Measurements from ENCODE around the gene ALOX15B. TPM values are rescaled to one million over a fixed set of nuclear protein-coding genes. Genes with fewer than 3 reads are reported as not detected.

The ALOX15B gene
- total and polyA plus RNA-seq, 9 of the 15 experiments (the other 6 are each of a cell fraction or from before 2014, with no cell fraction given) = 0.04 TPM; not detected in 8

DNA sequence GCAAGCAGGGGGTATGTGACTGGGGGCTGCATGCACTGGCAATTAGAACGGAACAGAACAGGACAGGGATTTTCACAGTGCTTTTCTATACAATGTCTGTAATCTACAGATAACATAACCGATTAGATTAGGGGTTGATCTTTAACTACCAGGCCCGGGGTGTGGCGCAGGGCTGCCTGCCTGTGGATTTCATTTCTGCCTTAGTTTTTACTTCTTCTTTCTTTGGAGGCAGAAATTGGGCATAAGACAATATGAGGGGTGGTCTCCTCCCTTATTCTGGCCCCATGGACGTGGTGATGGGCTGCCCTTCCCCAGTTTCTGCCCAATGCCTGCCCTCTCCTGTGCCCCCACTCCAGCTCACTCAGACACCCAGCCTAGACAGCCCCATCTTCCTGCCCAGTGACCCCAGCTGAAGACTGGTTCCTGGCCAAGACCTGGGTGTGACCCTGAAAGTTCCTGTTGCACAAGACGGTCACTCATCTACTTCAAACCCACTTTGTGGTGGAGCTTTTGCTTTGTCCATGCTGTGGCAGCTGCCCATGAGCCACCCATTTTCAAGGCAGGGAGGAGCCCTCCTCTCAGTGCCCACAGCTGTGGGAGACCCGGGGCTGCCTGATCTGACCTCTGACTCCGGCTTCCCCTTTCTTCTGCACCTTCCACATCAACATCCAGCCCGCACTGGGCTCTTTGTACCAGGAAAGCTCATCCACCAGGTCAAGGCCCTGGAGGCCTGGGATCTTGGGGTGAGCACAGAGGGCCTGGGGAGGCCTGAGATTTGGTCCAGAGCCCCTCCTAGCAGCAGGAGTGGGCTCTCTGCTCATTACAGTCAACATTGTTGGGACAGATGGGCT is 30.1 kb downstream of the ALOX15B start:
- ChIA-PET CTCF (ENCODE audit: low intra/inter-chr PET ratio) (no interaction called here), POLR2A (interaction anchor here (0.6 to 0.7 kb wide), 2 partner anchors 62 to 655 kb away, joined by 3 read pairs; no protein-coding TSS in a partner anchor)
- Histone ChIP-seq H3K27ac (ENCODE audit: extremely low read depth, low read depth, low read length) (no peak overlapping the region), H3K79me2 (ENCODE audit: control insufficient read depth, insufficient read depth, low read length) (no peaks in the 10 kb centered on the region), H4K20me1 (replicated peaks; ENCODE audit: control insufficient read depth, insufficient read depth, low read length) (no peaks in the 10 kb centered on the region), H3K4me1 (replicated peaks in 1 of 2; ENCODE audit: control insufficient read depth in 2 of 2, insufficient read depth in 2 of 2, low read length in 2 of 2) (peaks cover 5 to 32% of the 10 kb centered on the region in 2 experiments; a peak in 3 of 5 replicates), H3K4me2 (ENCODE audit: insufficient read depth, low read length) (no peak overlapping the region), H3K36me3 (ENCODE audit: control insufficient read depth, insufficient read depth, low read length) (no peaks in the 10 kb centered on the region), H3K4me3 (no peak overlapping the region), H3K27me3 (ENCODE audit: control insufficient read depth in 2 of 2, insufficient read depth in 2 of 2, low read length in 2 of 2) (peaks cover 0 to 15% of the 10 kb centered on the region in 2 experiments; a peak in 1 of 5 replicates), H3K9me3 (replicated peaks; ENCODE audit: control insufficient read depth, insufficient read depth, low read depth, low read length) (no peaks in the 10 kb centered on the region), H3K9me1 (ENCODE audit: control insufficient read depth, insufficient read depth, low read length) (no peaks in the 10 kb centered on the region), H2AFZ (ENCODE audit: low read depth, low read length) (no peak overlapping the region), H3K9ac (ENCODE audit: insufficient read depth in 1 of 2, low read depth in 2 of 2, low read length in 2 of 2) (no peak overlapping the region)
- no peak for DNase-seq (ENCODE audit: extremely low read depth in 1 of 4, low spot score in 3 of 4)
- no TSS peak for BruUV-seq (replicated peaks)
- FAIRE-seq = no peak
- in situ Hi-C loops (cut with MboI) = loop anchor here (25.0 kb wide), 2 partner anchors 718 to 918 kb away; partner anchors contain the start of gene MFSD6L
- WGBS (ENCODE audit: insufficient coverage, low coverage, missing lambda C conversion rate) = 8% methylated on average over 6 of the region's 9 CpGs
- TF ChIP-seq ZNF347 (CRISPR knock-in tag; IDR thresholded peaks at IDR 0.05; ENCODE audit: low read depth) (no peak), CEBPB (tag; IDR thresholded peaks at IDR 0.05) (0 out of 2 replicates have a peak, but pooled peaks have one; percentile 18), EZH2 (IDR thresholded peaks at IDR 0.05; ENCODE audit: borderline replicate concordance, low read depth, low read length) (no peak), ZNF354B (CRISPR knock-in tag; IDR thresholded peaks at IDR 0.05) (no peak), NR2C2 (CRISPR knock-in tag; IDR thresholded peaks at IDR 0.05) (no peak), NR2C2 (tag; IDR thresholded peaks at IDR 0.05) (peak; percentile 16; the same call in 1 of the 2 replicates)
- ATAC-seq = no peak
- intact Hi-C loops (cut with micrococcal nuclease) = no loop called here
